Mesothelial cell of epicardium (in vitro differentiated cells): ENCODE results near the gene UBE2G2. TPM values are rescaled to one million over a fixed set of nuclear protein-coding genes. Genes with fewer than 3 reads are reported as not detected.

Source experiments
- DNase-seq, 2 experiments: peaks; one replicate each; pipeline ENCODE4 v3.0.0; 2021; ENCODE audit warnings: low spot score in 2 of 2; ENCODE audit not compliant: unreplicated experiment in 2 of 2
- H3K27ac Mint-ChIP-seq: 2 replicates; pipeline ENCODE4 v1.8.0; 2021; ENCODE audit warnings: mixed read lengths
- H3K27me3 Mint-ChIP-seq: 2 replicates; pipeline ENCODE4 v1.8.0; 2021; ENCODE audit warnings: low read depth, mixed read lengths
- H3K36me3 Mint-ChIP-seq: 2 replicates; pipeline ENCODE4 v1.8.0; 2021; ENCODE audit warnings: mixed read lengths
- H3K4me1 Mint-ChIP-seq: 2 replicates; pipeline ENCODE4 v1.8.0; 2021; ENCODE audit warnings: mixed read lengths
- H3K4me3 Mint-ChIP-seq: 2 replicates; pipeline ENCODE4 v1.8.0; 2021; ENCODE audit warnings: mild to moderate bottlenecking, moderate library complexity, mixed read lengths
- H3K9me3 Mint-ChIP-seq: 2 replicates; pipeline ENCODE4 v1.8.0; 2021; ENCODE audit warnings: mixed read lengths
- total RNA-seq: library from RNA; stranded (reverse); gene quantifications from 3 replicates; pipeline ENCODE4 v1.2.1, GENCODE V29; 2021
- TF ChIP-seq, protein P1 (sequence below): fragments of 200-600 bp; sonication (generic); IDR thresholded peaks from one replicate; pipeline ENCODE4 v1.5.0; 2021; ENCODE audit warnings: antibody characterized with exemption; ENCODE audit not compliant: unreplicated experiment

UBE2G2 gene
- total RNA-seq, 1 donor from 2014 or later = 95.4 TPM

DNA sequence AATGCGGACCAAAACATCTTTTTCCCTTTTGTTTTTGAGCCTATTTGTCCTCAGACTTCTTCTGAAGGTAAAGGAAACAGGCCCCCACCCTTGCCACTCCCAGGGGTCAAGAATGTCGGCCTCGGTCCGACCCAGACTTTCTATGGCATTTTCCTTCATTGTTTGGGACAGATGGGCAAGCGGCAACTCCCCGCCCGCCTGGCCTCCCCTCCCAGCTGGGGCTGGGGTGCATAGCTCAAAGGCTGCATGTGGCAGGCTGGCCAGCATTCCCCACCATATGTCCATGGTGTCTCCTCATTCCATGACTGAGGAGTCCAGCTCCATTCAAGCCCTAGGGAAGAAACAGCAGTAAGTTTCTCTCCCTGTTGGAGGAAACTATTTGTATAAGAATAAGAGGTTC is 60.9 kb downstream of the UBE2G2 start:
- Mint-ChIP-seq H3K36me3 (no peaks in the 10 kb centered on the region), H3K27me3 (peaks cover 16% of the 10 kb centered on the region), H3K9me3 (peaks cover 4% of the 10 kb centered on the region), H3K27ac (no peak overlapping the region), H3K4me1 (peaks cover 8% of the 10 kb centered on the region), H3K4me3 (no peak overlapping the region)
- no peak for DNase-seq
- TF ChIP-seq, protein P1, sequence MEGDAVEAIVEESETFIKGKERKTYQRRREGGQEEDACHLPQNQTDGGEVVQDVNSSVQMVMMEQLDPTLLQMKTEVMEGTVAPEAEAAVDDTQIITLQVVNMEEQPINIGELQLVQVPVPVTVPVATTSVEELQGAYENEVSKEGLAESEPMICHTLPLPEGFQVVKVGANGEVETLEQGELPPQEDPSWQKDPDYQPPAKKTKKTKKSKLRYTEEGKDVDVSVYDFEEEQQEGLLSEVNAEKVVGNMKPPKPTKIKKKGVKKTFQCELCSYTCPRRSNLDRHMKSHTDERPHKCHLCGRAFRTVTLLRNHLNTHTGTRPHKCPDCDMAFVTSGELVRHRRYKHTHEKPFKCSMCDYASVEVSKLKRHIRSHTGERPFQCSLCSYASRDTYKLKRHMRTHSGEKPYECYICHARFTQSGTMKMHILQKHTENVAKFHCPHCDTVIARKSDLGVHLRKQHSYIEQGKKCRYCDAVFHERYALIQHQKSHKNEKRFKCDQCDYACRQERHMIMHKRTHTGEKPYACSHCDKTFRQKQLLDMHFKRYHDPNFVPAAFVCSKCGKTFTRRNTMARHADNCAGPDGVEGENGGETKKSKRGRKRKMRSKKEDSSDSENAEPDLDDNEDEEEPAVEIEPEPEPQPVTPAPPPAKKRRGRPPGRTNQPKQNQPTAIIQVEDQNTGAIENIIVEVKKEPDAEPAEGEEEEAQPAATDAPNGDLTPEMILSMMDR = no peak

DNA sequence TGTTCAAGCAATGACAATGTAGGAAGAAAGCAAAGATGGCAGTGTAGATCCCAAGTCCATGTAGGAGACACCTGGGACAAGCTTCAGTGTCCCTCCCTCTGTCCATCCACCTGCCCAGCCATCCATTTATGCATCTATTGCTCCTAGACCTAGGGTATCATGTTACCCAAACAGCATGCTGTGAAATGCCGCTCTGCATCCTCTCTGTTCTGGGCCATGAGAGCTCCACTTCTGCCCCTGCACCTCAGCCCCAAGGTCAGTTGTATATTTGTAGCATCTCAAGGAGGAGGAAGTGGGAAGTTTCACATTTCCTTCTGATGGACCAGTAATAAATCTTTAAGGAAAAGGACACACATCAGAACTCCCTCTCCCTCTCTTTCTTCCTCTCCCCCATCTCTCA is 62.3 kb downstream of the UBE2G2 start:
- TF ChIP-seq, protein P1 = no peak
- H3K27me3 Mint-ChIP-seq = peaks cover 16% of the 10 kb centered on the region
- peaks cover 4% of the 10 kb centered on the region for H3K9me3 Mint-ChIP-seq
- H3K4me1 Mint-ChIP-seq = peaks cover 8% of the 10 kb centered on the region
- H3K27ac Mint-ChIP-seq = no peak overlapping the region
- H3K4me3 Mint-ChIP-seq = no peak overlapping the region
- no peak for DNase-seq
- H3K36me3 Mint-ChIP-seq = no peaks in the 10 kb centered on the region

DNA sequence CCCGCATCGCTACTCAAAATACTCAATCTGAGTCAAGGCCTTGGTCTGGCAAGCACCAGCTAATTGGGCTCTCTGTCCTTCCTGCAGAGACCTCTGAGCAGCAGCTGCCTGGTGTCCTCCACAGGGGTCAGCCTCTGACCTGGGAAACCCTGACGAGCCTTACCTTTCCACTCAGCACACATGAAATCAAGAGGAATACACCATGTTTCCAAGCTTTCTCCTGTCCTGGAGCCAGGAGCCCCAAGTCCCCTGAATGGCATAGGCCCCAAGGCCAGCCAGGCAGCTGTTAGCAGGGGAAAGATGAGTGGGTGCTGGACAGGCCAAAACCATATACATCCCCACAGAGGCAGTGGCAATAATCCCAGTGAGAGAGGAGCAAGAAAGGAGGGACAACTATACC is 63.0 kb downstream of the UBE2G2 start:
- Mint-ChIP-seq H3K9me3 (peaks cover 4% of the 10 kb centered on the region), H3K4me3 (no peak overlapping the region), H3K36me3 (no peaks in the 10 kb centered on the region)

DNA sequence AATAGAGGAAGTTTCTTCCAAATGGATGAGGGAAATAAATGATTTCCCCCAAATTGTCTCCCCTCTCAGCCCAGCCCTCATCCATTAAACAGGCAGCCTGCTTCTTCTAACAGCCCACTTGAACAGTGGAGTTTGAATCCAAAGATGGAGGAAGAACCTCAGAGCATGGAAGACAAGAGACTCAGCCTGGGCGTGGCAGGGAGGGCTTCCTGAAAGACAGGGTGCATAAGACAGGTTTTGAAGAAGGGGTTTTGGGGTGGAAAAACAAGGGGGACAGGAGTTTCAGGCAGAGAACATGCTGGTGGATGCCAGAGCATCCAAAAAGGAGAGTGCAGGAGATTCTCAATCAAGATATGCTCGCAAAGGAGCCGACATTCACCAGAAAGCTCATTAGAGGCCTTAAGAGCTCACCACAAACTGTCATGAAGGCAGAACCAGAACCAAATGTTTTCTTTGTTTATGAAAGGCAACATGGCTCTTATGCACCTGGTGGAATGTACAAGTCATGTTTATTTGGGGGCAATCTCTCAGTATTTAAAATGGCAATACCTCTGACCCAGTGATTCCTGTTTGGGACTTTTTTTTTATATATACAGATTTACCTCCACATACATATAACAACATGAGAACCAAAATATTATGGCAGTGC is 63.8 kb downstream of the UBE2G2 start:
- H3K36me3 Mint-ChIP-seq = no peaks in the 10 kb centered on the region
- TF ChIP-seq, protein P1 = no peak
- peaks cover 21% of the 10 kb centered on the region for H3K27me3 Mint-ChIP-seq
- H3K4me1 Mint-ChIP-seq = peaks cover 8% of the 10 kb centered on the region
- H3K9me3 Mint-ChIP-seq = no peaks in the 10 kb centered on the region
- no peak for DNase-seq
- no peak overlapping the region for H3K27ac Mint-ChIP-seq
- H3K4me3 Mint-ChIP-seq = no peak overlapping the region

More for the DNA sequence above, 63.0 kb downstream of the UBE2G2 start:
- peaks cover 16% of the 10 kb centered on the region for H3K27me3 Mint-ChIP-seq
- H3K27ac Mint-ChIP-seq = no peak overlapping the region
- no peak for DNase-seq
- TF ChIP-seq, protein P1 = no peak
- peaks cover 8% of the 10 kb centered on the region for H3K4me1 Mint-ChIP-seq

DNA sequence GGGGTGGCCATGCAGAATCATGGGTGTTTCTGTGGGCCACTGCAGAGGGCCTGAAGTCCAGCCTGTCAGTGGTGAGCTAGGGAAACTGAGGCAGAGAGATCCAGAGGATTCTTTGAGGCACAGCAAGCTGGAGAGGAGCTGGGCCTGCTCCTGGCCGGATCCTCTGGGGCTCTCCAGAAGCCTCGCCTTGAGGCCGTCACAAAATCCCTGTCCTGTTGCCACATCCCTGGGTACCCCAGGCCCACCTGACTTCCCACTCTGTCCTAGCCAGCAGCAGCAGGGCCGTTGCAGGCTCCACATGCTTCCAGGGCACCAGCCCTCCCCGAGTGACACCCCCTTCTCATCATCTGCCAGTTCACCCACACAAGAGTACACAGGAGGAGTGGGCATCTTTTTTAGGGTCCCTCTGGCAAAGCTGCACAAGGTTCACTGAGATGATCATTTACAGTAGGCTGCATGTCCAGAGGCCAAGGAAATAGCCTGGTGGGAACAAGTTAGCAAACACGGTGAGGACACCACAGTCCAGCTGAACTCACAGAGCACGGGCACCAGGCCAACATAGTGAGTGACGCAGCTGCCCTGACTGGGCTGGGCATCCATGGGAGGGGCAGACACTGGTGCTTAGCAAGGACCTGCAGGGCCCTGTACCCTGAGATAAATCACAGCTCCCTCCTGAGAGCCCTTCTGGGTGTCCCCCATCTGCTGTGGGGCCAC is 65.2 kb downstream of the UBE2G2 start:
- no peak for DNase-seq
- H3K27me3 Mint-ChIP-seq = peaks cover 24% of the 10 kb centered on the region
- no peak overlapping the region for H3K27ac Mint-ChIP-seq
- no peaks in the 10 kb centered on the region for H3K9me3 Mint-ChIP-seq
- H3K4me1 Mint-ChIP-seq = peaks cover 8% of the 10 kb centered on the region
- no peak overlapping the region for H3K4me3 Mint-ChIP-seq
- H3K36me3 Mint-ChIP-seq = no peaks in the 10 kb centered on the region
- TF ChIP-seq, protein P1 = no peak
